GM12891 (cell line): ENCODE data around the gene ZSWIM6.

ENCODE experiments used
- POLR2A ChIP-seq: IDR thresholded peaks from 2 replicates; pipeline ENCODE4 v1.6.1; 2011; ENCODE audit warnings: low read depth, low read length, control low read depth
- POLR2AphosphoS5 ChIP-seq: IDR thresholded peaks from 2 replicates; pipeline ENCODE4 v1.6.1; 2011; ENCODE audit warnings: low read depth, low read length, control low read depth
- POU2F2 ChIP-seq: IDR thresholded peaks from 2 replicates; pipeline ENCODE4 v1.6.1; 2011; ENCODE audit warnings: low read depth, mild to moderate bottlenecking, control low read depth, low read length, moderate library complexity
- SPI1 ChIP-seq: IDR thresholded peaks from 2 replicates; pipeline ENCODE4 v1.6.1; 2011; ENCODE audit warnings: low read depth, low read length, control low read depth
- TAF1 ChIP-seq: IDR thresholded peaks from 2 replicates; pipeline ENCODE4 v1.6.1; 2011; ENCODE audit warnings: low read depth, low read length, control low read depth

GRCh38 chr5:61333954-61334867 lies 2.2 kb downstream of the ZSWIM6 start:
- TF ChIP-seq POLR2A (no peak), POLR2AphosphoS5 (no peak), SPI1 (no peak), TAF1 (no peak), POU2F2 (no peak)
